Measurements from ENCODE around the gene ACSL6.

The ACSL6 gene

GRCh38 chr5:132011622-132012343 lies at the start of gene ACSL6:
ACSL6 (minus strand) TSS chr5:132011658; CDS start chr5:132011553, 105 bp downstream.
- DNase-seq = no peak

- DNase-seq = no peak
Observed at GRCh38 chr5:132060501-132061161, 49.2 kb upstream of the ACSL6 start, which contains the start of gene IL3. IL3 (plus strand) TSS chr5:132060655; CDS start chr5:132060707, 52 bp downstream.

DNA sequence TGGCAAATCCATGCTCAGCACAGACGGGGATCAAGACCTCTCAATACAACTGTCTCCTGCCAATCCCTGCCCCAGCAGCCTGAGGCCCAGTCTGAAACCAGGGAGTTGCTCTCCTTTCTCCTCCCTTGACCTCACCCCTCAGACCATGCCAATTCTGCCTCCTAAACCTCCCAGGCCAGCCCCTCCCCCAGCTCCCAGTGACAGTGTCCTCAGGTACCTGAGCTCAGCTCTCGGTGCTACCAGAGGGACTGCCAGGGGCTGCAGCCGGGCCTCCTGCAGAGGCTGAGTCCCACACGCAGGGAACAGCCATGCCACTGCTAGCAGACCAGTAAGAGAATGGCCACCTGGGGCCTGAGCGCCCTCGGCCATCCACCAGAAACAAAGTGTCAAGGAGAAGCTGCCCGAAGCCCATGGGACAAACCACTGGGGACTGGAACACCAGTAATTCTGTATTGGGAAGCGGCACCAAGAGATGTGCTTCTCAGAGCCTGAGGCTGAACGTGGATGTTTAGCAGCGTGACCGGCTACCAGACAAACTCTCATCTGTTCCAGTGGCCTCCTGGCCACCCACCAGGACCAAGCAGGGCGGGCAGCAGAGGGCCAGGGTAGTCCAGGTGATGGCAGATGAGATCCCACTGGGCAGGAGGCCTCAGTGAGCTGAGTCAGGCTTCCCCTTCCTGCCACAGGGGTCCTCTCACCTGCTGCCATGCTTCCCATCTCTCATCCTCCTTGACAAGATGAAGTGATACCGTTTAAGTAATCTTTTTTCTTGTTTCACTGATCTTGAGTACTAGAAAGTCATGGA lies 48.4 kb upstream of the ACSL6 start:
- DNase-seq = no peak

- DNase-seq = no peak
Observed at GRCh38 chr5:132059043-132059695, 47.7 kb upstream of the ACSL6 start.

- DNase-seq = no peak
Observed at GRCh38 chr5:132058646-132059042, 47.2 kb upstream of the ACSL6 start.

DNA sequence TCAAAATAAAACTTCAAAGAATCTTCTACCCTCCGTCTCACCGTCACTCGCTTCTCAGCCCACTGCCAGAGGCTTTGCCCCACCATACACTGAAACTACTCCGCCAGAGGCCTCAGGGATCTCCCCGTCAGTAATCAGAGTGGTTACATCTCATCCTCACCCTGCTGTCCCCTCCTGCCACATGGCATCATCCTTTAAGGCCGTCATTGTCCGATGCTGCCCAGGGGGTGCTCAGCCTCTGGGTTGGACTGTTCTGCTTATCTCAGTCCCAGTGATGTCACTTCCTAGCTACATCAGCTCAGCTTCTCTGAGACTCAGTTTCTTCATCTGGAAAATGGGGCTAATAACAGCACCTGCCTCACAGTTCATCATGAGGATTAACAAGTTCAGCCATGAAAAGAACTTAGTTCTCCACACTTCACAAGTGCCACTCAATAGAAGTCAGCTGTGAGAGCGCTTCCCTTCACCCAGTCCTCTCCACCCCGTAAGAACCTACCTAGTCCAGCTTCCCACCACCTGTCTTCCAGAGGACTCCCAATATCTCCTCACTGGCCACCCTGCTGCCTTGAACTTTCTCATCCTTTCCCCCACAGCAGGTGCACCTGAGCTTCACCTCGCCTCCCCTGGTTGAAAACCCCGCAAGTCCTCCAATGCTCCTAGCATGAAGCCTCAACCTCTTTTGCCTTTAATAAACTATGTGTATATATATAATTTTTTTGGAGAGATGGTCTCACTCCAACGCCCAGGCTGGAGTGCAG lies 46.2 kb upstream of the ACSL6 start:
- DNase-seq = no peak

- DNase-seq = no peak
Observed at GRCh38 chr5:132056610-132057497, 45.4 kb upstream of the ACSL6 start.

GRCh38 chr5:132055808-132056609 lies 44.6 kb upstream of the ACSL6 start:
- no peak for DNase-seq

DNA sequence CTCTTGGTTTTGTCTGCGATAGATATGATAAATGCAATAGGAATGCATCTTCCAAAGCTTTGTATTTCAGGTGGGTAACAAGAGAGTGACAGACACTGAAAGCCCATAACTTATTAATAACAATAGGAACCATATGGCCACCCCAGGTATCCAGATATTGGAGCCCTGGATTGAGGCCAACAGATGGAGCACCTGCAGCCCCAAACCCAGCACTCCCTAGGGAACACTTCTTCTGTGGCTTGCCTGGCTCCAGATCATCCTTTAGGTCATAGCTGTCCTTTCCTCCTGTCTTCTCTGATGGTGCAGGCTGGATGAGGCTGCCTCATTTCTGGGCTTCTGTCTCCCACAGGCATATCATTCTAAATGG lies 44.0 kb upstream of the ACSL6 start:
- no peak for DNase-seq

- DNase-seq = no peak
Observed at GRCh38 chr5:132054697-132055440, 43.4 kb upstream of the ACSL6 start.

DNA sequence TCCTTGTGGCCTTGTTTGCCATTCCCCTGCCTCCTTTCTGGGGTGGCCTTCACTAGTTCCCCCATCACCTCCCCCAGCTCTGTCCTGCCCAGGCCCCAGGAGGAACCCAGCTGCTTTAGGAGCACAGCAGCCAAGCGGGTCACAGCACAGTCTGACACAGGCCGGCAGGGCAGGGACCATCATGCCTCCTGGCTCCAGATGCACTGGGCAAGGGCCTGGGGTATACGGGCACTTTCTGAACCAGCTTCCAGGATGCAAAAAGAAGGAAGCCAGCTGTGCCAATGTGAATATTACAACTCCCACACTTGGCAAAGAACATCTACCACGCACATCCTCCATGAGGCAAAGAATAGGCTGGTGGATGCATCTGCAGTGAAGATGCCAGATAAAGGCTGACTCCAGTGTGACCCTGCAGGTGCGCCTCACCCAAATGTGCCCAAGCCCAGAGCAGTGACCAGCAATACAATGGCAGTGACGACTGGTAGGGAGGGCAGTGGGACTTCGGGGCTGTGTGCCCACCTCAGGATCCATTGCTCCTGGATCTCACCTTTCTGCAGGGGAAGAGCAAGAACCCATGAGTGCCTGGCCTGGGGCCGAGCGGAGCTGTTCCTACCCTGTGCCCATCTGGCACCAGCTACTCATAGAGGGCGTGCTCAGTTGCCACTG lies 42.7 kb upstream of the ACSL6 start:
- no peak for DNase-seq

DNA sequence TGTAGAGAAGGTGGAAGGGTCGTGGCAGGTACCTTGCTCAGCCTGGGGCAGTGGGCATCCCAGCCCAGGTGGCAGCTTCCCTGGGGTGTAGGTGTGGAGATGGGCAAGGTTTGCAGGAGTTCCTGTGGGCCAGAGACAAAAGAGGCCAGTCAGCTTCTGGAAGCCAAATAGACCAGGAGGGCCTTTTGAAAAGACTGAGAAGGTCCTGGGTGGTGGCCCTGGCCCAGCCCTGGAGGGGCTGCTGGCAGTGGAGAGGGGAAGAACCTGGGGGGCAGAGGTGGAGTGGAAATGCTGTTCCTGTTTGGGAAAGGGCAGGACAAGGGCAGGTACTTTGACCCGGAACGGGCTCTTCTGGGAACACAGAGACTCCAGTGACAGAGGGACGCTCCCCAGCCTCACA lies 42.0 kb upstream of the ACSL6 start:
- no peak for DNase-seq

DNA sequence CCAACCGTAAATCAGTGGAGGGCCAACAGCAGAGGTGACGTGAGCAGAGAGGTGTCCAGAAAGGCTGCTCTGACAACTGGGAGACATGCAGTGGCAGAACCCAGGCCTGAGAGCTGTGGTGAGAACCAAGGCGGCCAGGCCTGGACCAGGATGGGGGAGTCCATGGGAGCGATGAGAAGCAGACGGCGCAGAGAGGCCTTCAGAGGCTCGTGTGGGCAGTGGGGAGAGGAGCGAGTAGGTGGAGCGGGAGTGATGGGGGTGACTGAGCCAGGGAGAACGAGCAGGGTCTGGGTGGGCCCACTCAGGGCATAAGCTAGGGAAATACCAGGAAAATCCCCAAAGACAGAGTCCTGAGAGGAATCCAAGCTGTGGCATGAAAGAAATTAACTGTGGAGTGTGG lies 41.1 kb upstream of the ACSL6 start:
- DNase-seq = no peak

DNA sequence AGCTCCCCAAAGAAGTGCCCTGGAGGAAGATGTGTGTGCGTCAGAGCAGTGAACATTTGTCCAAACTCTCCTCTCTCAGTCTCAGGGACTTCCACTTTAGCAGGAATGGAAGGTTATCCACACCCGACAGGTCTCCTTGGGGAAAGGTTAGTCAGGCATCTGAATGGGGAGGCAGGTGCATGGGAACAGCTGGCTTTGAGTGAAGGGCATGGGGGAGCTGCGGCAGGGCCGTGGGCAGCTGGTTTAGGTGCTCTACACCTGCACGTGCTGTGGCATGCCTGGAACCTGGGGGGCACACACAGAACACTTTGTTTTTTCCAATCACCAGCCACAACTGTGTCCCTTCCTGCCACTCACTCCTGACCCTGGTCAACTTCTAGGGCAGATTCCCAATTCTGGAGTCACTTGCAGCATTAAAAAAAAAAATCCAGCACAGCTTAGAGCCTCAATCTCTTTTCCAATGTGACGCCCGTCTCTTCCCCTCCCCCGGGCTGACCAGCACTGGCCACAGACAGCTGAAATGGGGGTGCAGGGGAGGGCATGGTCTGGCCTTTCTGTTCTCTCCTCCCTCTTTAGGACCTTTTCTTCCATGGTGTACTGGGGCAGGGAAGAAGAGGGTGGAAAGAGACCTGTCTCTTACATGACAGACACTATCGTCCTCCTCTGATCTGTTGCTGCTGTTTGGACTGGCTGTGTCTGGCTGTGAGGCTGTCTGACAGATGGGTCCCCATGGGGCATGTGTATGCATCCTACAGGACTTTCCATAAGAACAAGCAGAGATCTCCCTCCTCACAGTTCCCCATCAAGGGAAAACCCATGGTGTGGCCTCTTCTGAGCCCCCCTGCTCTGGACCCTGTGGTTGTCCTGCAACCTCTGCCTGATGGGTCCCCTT lies 39.4 kb upstream of the ACSL6 start:
- no peak for DNase-seq

DNA sequence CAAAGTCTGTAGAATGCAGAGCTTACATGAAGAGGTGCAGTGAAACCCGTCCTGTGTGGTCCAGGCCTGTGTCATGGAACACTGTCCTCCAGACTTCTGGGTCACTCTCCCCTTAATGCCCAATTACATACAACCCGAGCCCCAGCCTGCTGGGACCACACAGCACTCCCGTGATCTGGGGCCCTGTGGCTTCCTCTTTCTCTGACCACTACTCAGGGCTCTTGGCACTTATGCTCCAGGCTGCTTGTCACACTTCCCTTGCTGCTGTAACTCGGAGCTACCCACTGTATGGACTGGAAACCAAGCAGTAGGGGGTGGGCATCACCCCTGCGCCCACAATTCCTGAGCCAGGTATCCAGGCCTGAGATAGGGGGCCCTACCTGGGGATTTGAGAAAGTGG lies 38.7 kb upstream of the ACSL6 start:
- DNase-seq = no peak

GRCh38 chr5:132049559-132049958 lies 38.1 kb upstream of the ACSL6 start:
- no peak for DNase-seq

DNA sequence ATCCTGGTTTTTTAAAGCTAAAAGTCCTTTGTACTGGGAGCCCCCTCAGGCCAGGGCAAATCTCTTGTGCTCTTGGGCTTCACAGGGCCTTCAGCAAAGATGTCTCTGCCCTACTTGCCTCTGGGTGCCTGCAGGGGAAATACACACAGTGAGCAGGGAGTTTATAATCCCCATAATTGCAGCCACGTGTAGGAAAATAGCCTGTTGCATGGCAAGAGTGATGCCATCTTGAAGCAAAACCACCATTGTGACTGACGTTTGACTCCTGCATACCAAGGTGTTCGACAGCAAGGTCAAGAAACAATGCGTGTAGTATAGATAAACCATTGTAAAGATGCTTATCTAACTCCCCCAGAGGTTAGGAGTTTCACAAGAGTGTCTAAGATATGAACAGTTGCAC lies 37.6 kb upstream of the ACSL6 start:
- no peak for DNase-seq

GRCh38 chr5:132046880-132047299 lies 35.4 kb upstream of the ACSL6 start:
- no peak for DNase-seq

All from cortex of kidney (tissue), 1 donor.